Neuronal stem cell (in vitro differentiated cells): ENCODE measurements around the gene CCSER2.

Experiments
- DNase-seq: peaks from one replicate; pipeline ENCODE4 v3.0.0-alpha.2; 2013; ENCODE audit warnings: low spot score
- H2AFZ ChIP-seq: one replicate; pipeline ENCODE4 v1.6.1; 2013; ENCODE audit warnings: mild to moderate bottlenecking, low read length, inconsistent platforms
- H2AK5ac ChIP-seq: 2 replicates; pipeline ENCODE4 v1.6.1; 2013; ENCODE audit warnings: low read depth, mild to moderate bottlenecking, inconsistent platforms, low read length, moderate library complexity, mixed read lengths
- H2BK120ac ChIP-seq: 2 replicates; pipeline ENCODE4 v1.6.1; 2013; ENCODE audit warnings: low read depth, mild to moderate bottlenecking, inconsistent platforms, low read length, moderate library complexity, mixed read lengths
- H2BK12ac ChIP-seq: one replicate; pipeline ENCODE4 v1.6.1; 2013; ENCODE audit warnings: low read length, inconsistent platforms
- H2BK15ac ChIP-seq: 2 replicates; pipeline ENCODE4 v1.6.1; 2013; ENCODE audit warnings: mild to moderate bottlenecking, low read length, inconsistent platforms, mixed read lengths
- H2BK5ac ChIP-seq: one replicate; pipeline ENCODE4 v1.6.1; 2013; ENCODE audit warnings: inconsistent platforms, mild to moderate bottlenecking, low read length, moderate library complexity
- H3K14ac ChIP-seq: one replicate; pipeline ENCODE4 v1.6.1; 2013; ENCODE audit warnings: low read length, inconsistent platforms
- H3K18ac ChIP-seq: 2 replicates; pipeline ENCODE4 v1.6.1; 2013; ENCODE audit warnings: low read length, inconsistent platforms
- H3K23ac ChIP-seq: 2 replicates; pipeline ENCODE4 v1.6.1; 2013; ENCODE audit warnings: low read depth, mild to moderate bottlenecking, mixed read lengths, low read length, inconsistent platforms; ENCODE audit not compliant: poor library complexity
- H3K27ac ChIP-seq: replicated peaks from 3 replicates; pipeline ENCODE4 v1.5.1; 2013; ENCODE audit warnings: low read length, inconsistent platforms
- H3K27me3 ChIP-seq, 3 experiments: 2 replicates each; pipeline ENCODE4 v1.6.1; 2013; ENCODE audit warnings: low read length in 3 of 3, mild to moderate bottlenecking in 2 of 3, inconsistent platforms in 1 of 3, low read depth in 1 of 3, mixed read lengths in 1 of 3, moderate library complexity in 1 of 3; ENCODE audit not compliant: control insufficient read depth in 3 of 3, insufficient read depth in 3 of 3
- H3K36me3 ChIP-seq, 2 donors: replicated peaks in 1 of 2; 2 replicates each; pipeline ENCODE4 v1.6.1; 2013; ENCODE audit warnings: low read length in 2 of 2; ENCODE audit not compliant: control insufficient read depth in 2 of 2, insufficient read depth in 2 of 2
- H3K4ac ChIP-seq: 2 replicates; pipeline ENCODE4 v1.6.1; 2013; ENCODE audit warnings: inconsistent platforms, mild to moderate bottlenecking, low read length, moderate library complexity
- H3K4me1 ChIP-seq, 2 donors: 1 replicate in 1 of 2; 2 replicates in 1 of 2; pipeline ENCODE4 v1.6.1; 2013; ENCODE audit warnings: low read length in 2 of 2, low read depth in 1 of 2; ENCODE audit not compliant: control insufficient read depth in 2 of 2, insufficient read depth in 1 of 2
- H3K4me2 ChIP-seq: one replicate; pipeline ENCODE4 v1.6.1; 2013; ENCODE audit warnings: mild to moderate bottlenecking, low read length, inconsistent platforms; ENCODE audit not compliant: insufficient read depth, poor library complexity, severe bottlenecking
- H3K4me3 ChIP-seq, 2 donors: 2 replicates each; pipeline ENCODE4 v1.5.1; 2013; ENCODE audit warnings: low read length in 2 of 2, mild to moderate bottlenecking in 2 of 2, inconsistent platforms in 1 of 2, moderate library complexity in 1 of 2
- H3K79me1 ChIP-seq: one replicate; pipeline ENCODE4 v1.6.1; 2013; ENCODE audit warnings: low read depth, mild to moderate bottlenecking, inconsistent platforms, low read length, moderate library complexity
- H3K9ac ChIP-seq: one replicate; pipeline ENCODE4 v1.6.1; 2013; ENCODE audit warnings: mild to moderate bottlenecking, low read depth, low read length, inconsistent platforms; ENCODE audit not compliant: poor library complexity
- H3K9me3 ChIP-seq, 2 donors: replicated peaks in 1 of 2; 2 replicates each; pipeline versions ENCODE3 to v1.6.1; 2013; ENCODE audit warnings: low read length in 2 of 2, mild to moderate bottlenecking in 2 of 2, inconsistent platforms in 1 of 2, low read depth in 1 of 2, mixed read lengths in 1 of 2, moderate library complexity in 1 of 2; ENCODE audit not compliant: control insufficient read depth in 2 of 2, insufficient read depth in 1 of 2
- H4K8ac ChIP-seq: one replicate; pipeline ENCODE4 v1.6.1; 2013; ENCODE audit warnings: low read depth, mild to moderate bottlenecking, inconsistent platforms, low read length, moderate library complexity
- H4K91ac ChIP-seq: one replicate; pipeline ENCODE4 v1.6.1; 2013; ENCODE audit warnings: low read length, low read depth, mild to moderate bottlenecking, inconsistent platforms; ENCODE audit not compliant: poor library complexity
- WGBS, 2 donors: extraction: QIAGEN DNeasy Blood & Tissue Kit; methylation state at CpG; one replicate each; pipeline ENCODE4 v1.1.7; 2013; ENCODE audit warnings: missing lambda C conversion rate in 2 of 2, mixed read lengths in 1 of 2; ENCODE audit not compliant: insufficient read length in 2 of 2, insufficient replicate concordance in 1 of 2; ENCODE audit errors: extremely low coverage in 2 of 2; 5-methylcytosine and 5-hydroxymethylcytosine counted together

The CCSER2 gene

DNA sequence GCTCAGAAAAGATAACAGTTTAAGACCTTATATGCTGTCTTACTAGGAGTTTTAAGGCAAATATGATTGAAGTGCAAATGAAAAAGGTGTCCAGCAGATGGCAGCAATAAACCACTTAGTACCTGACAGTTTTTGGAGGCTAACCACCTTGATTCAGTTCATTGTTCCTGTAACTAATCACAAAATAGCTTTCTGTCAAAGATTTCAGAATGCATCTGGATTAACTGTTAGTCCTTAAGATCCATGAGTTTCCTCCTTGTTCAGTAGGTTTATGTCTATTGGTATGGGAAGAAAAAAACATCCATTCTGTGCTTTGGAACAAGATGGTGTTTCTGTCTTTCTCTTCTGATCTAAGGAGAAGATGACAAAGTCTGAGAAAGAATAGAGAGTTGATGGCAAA is 46.6 kb downstream of the CCSER2 start:
- Histone ChIP-seq H3K27ac (no peak overlapping the region), H2AFZ (no peak overlapping the region)
- peak; percentile 45 for DNase-seq

DNA sequence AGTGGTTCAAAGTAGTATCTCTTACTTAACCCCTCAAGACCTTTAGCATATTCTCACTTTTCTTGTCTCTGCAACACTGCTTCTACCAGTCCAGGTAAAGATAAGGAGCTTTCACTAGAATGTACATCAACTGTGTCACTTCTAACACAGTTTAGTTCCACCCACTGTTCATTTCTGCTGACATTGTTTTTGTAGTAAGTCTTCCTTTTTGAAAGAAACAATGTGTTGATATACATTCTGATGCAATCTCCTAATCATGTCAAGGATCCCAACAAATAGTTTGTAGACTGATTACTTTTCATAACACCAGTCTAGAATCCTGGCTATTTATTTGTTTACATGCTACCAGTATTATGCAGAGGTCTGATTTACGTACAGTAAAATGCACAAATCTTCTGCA is 47.5 kb downstream of the CCSER2 start:
- Histone ChIP-seq H3K4me2 (no peak overlapping the region), H4K8ac (no peak overlapping the region), H2AFZ (no peak overlapping the region), H3K9me3 (no peaks in the 10 kb centered on the region), H3K4me3 (no peak overlapping the region), H3K27ac (no peak overlapping the region), H3K4me1 (no peaks in the 10 kb centered on the region), H2BK12ac (no peak overlapping the region), H4K91ac (no peak overlapping the region), H3K36me3 (peaks cover 1 to 60% of the 10 kb centered on the region in 2 donors), H2BK120ac (no peak overlapping the region), H2BK15ac (no peak overlapping the region), H2AK5ac (no peak overlapping the region), H3K79me1 (no peaks in the 10 kb centered on the region), H3K18ac (no peak overlapping the region), H3K4ac (no peak overlapping the region), H3K23ac (no peak overlapping the region), H3K27me3 (no peaks in the 10 kb centered on the region), H3K9ac (no peak overlapping the region), H2BK5ac (no peak overlapping the region), H3K14ac (no peak overlapping the region)
- no peak for DNase-seq
- WGBS, 2 donors, result no CpG with 5 or more reads among the region's 1 CpG

More for the DNA sequence above, 46.6 kb downstream of the CCSER2 start:
- Histone ChIP-seq H2BK12ac (no peak overlapping the region), H3K18ac (no peak overlapping the region), H3K27me3 (no peaks in the 10 kb centered on the region), H3K9ac (no peak overlapping the region), H3K4ac (no peak overlapping the region), H4K8ac (no peak overlapping the region), H2BK120ac (no peak overlapping the region), H3K4me2 (no peak overlapping the region), H3K14ac (no peak overlapping the region), H3K79me1 (no peaks in the 10 kb centered on the region), H3K36me3 (peaks cover 0 to 55% of the 10 kb centered on the region in 2 donors), H3K4me3 (no peak overlapping the region), H2BK5ac (no peak overlapping the region), H2AK5ac (no peak overlapping the region), H2BK15ac (no peak overlapping the region), H3K4me1 (no peaks in the 10 kb centered on the region), H3K9me3 (no peaks in the 10 kb centered on the region), H3K23ac (no peak overlapping the region), H4K91ac (no peak overlapping the region)

DNA sequence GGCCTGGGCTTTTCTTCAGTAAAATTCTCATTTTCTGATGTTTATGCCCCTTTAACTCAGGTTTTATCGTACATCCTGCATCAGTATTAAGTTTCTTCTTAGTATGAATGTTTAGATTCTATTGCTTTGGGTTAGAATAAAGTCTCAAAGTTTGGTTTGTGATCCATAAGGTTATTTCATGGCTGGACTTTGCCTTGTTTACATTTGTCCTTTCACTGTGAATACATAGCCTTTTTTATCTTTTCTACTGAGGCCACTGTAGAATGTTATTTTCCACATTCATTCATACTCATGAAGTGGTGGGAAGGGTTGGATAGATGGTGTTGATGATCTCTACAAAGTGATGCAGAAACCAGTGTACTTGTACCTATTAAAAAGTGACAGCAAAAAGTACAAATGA is 59.8 kb downstream of the CCSER2 start:
- no peak overlapping the region for H3K23ac ChIP-seq
- DNase-seq, result no peak
- peaks cover 3 to 28% of the 10 kb centered on the region in 2 donors for H3K9me3 ChIP-seq
- no peak overlapping the region for H3K27ac ChIP-seq
- peaks cover 1% of the 10 kb centered on the region for H3K79me1 ChIP-seq
- H3K18ac ChIP-seq, result no peak overlapping the region
- no peaks in the 10 kb centered on the region for H3K27me3 ChIP-seq
- H3K4me1 ChIP-seq, result no peaks in the 10 kb centered on the region
- no peak overlapping the region for H2BK12ac ChIP-seq
- peaks cover 3 to 33% of the 10 kb centered on the region in 2 donors for H3K36me3 ChIP-seq
- no peak overlapping the region for H3K4me2 ChIP-seq
- H3K9ac ChIP-seq, result no peak overlapping the region
- H3K14ac ChIP-seq, result no peak overlapping the region
- no peak overlapping the region for H2AK5ac ChIP-seq
- H4K8ac ChIP-seq, result no peak overlapping the region
- H2BK120ac ChIP-seq, result no peak overlapping the region
- no peak overlapping the region for H4K91ac ChIP-seq
- H3K4me3 ChIP-seq, result no peak overlapping the region
- no peak overlapping the region for H2AFZ ChIP-seq
- WGBS, 2 donors, result no CpG with 5 or more reads among the region's 1 CpG
- no peak overlapping the region for H3K4ac ChIP-seq
- H2BK15ac ChIP-seq, result no peak overlapping the region
- H2BK5ac ChIP-seq, result no peak overlapping the region

DNA sequence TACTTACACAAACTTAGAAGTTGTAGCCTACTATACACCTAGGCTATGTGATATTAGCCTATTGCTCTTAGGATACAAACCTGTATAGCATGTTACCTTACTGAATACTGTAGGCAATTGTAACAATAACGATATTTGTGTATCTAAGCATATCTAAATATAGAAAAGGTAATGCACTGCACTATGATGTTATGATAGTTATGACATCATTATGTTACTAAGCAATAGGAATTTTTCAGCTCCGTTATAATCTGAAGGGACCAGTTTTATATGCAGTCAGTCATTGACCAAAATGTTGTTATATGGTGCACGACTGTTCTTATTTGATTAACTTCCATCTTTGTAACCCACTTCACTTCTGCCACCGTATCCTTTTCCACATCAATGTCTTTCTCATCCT is 62.0 kb downstream of the CCSER2 start:
- H3K27me3 ChIP-seq, result no peaks in the 10 kb centered on the region
- WGBS, 2 donors, result no CpG with 5 or more reads among the region's 4 CpGs
- no peak for DNase-seq

More for the DNA sequence above, 62.0 kb downstream of the CCSER2 start:
- no peaks in the 10 kb centered on the region for H3K4me1 ChIP-seq
- no peak overlapping the region for H3K9ac ChIP-seq
- no peak overlapping the region for H2BK5ac ChIP-seq
- H3K14ac ChIP-seq, result no peak overlapping the region
- H4K8ac ChIP-seq, result no peak overlapping the region
- no peak overlapping the region for H3K18ac ChIP-seq
- no peak overlapping the region for H3K27ac ChIP-seq
- no peak overlapping the region for H2AK5ac ChIP-seq
- no peak overlapping the region for H3K4me2 ChIP-seq
- H3K23ac ChIP-seq, result no peak overlapping the region
- no peak overlapping the region for H4K91ac ChIP-seq
- H3K36me3 ChIP-seq, result peaks cover 4 to 28% of the 10 kb centered on the region in 2 donors
- H2AFZ ChIP-seq, result no peak overlapping the region
- no peak overlapping the region for H3K4ac ChIP-seq
- no peak overlapping the region for H3K4me3 ChIP-seq
- peaks cover 1% of the 10 kb centered on the region for H3K79me1 ChIP-seq
- no peak overlapping the region for H2BK120ac ChIP-seq
- no peak overlapping the region for H2BK15ac ChIP-seq
- peaks cover 6 to 15% of the 10 kb centered on the region in 2 donors for H3K9me3 ChIP-seq
- H2BK12ac ChIP-seq, result no peak overlapping the region
